A549 (cell line): Measurements from ENCODE around the gene STK17A. TPM values are rescaled to one million over a fixed set of nuclear protein-coding genes. Genes with fewer than 3 reads are reported as not detected.

Experiments
- ATAC-seq, 2 experiments: fragments of 200-7000 bp in 1 of 2; fragments of >200 bp in 1 of 2; cut with Nextera tagmentation in 1 of 2; cut with Tn5 transposase in 1 of 2; 3 replicates each; pipeline versions ENCODE4 v1.8.0 to v1.9.1; 2018 to 2020; ENCODE audit warnings: mild to moderate bottlenecking in 1 of 2, moderate library complexity in 1 of 2
- CTCF ChIA-PET: fragments of 300-600 bp; sonication (Branson Sonifier 250); formaldehyde crosslinking; extraction: SDS; loops from one replicate; lab custom pipeline; 2021; ENCODE audit warnings: antibody characterized with exemption, inconsistent platforms; lab: Yijun Ruan, JAX
- POLR2A ChIA-PET: fragments of 350-600 bp; formaldehyde crosslinking; extraction: SDS; loops from one replicate; lab custom pipeline; 2021; ENCODE audit warnings: antibody characterized with exemption, inconsistent platforms; lab: Yijun Ruan, JAX
- DNase-seq, 2 experiments: peaks; one replicate each; pipeline versions ENCODE4 v3.0.0 to v3.0.0-alpha.2; 2011 to 2016; ENCODE audit warnings: low read depth in 1 of 2, low spot score in 1 of 2
- FAIRE-seq: peaks from 2 replicates; lab custom pipeline; 2011; peaks lifted over from hg19 to GRCh38; lab: Jason Lieb, UNC
- H3K27ac ChIP-seq, 2 experiments: fragments of >200 bp; sonication (Bioruptor Twin); formaldehyde crosslinking; 3 replicates each; pipeline ENCODE4 v1.5.1; 2016 to 2017
- H3K4me1 ChIP-seq: fragments of >200 bp; sonication (Bioruptor Twin); formaldehyde crosslinking; 3 replicates; pipeline ENCODE4 v1.6.1; 2016
- H3K4me2 ChIP-seq: fragments of >200 bp; sonication (Bioruptor Twin); formaldehyde crosslinking; 3 replicates; pipeline ENCODE4 v1.6.1; 2016
- H3K4me3 ChIP-seq: fragments of >200 bp; sonication (Bioruptor Twin); formaldehyde crosslinking; 3 replicates; pipeline ENCODE4 v1.5.1; 2016
- H3K9me3 ChIP-seq: fragments of >200 bp; sonication (Bioruptor Twin); formaldehyde crosslinking; 3 replicates; pipeline ENCODE4 v1.6.1; 2016
- BHLHE40 ChIP-seq: IDR thresholded peaks from 2 replicates; pipeline ENCODE4 v1.6.1; 2012; ENCODE audit warnings: low read depth, low read length, inconsistent platforms
- CBX8 ChIP-seq: fragments of 200-600 bp; sonication (generic); IDR thresholded peaks from 2 replicates; pipeline ENCODE4 v1.6.1; 2016
- CHD2 ChIP-seq: fragments of 150-350 bp; IDR thresholded peaks from 2 replicates; pipeline ENCODE4 v1.6.1; 2014; ENCODE audit warnings: low read length; ENCODE audit not compliant: partially characterized antibody
- FOSB ChIP-seq: fragments of 250-450 bp; sonication (Bioruptor Pico); IDR thresholded peaks from 2 replicates; pipeline ENCODE4 v1.5.0; 2020; ENCODE audit warnings: mild to moderate bottlenecking, moderate library complexity
- FOSL2 ChIP-seq, 2 experiments: fragments of 450-650 bp in 1 of 2; fragments of >200 bp in 1 of 2; sonication (Bioruptor Twin) in 1 of 2; formaldehyde crosslinking; IDR thresholded peaks; 2 replicates each; pipeline versions ENCODE4 v1.5.0 to v1.6.1; 2016 to 2020; ENCODE audit warnings: mild to moderate bottlenecking in 1 of 2, moderate library complexity in 1 of 2
- FOXS1 ChIP-seq: fragments of 250-450 bp; sonication (Bioruptor Pico); IDR thresholded peaks from 2 replicates; pipeline ENCODE4 v1.5.0; 2020; ENCODE audit warnings: mild to moderate bottlenecking, moderate library complexity
- HDAC2 ChIP-seq: fragments of 200-600 bp; sonication (generic); IDR thresholded peaks from 2 replicates; pipeline ENCODE4 v1.6.1; 2016
- HEYL ChIP-seq: fragments of 250-450 bp; sonication (Bioruptor Pico); IDR thresholded peaks from 2 replicates; pipeline ENCODE4 v1.8.0; 2021; ENCODE audit warnings: mild to moderate bottlenecking, moderate library complexity
- HOXA7 ChIP-seq: fragments of 250-450 bp; sonication (Bioruptor Pico); IDR thresholded peaks from 2 replicates; pipeline ENCODE4 v1.5.0; 2020; ENCODE audit warnings: mild to moderate bottlenecking, moderate library complexity
- HOXB13 ChIP-seq: fragments of 250-450 bp; sonication (Bioruptor Pico); IDR thresholded peaks from 2 replicates; pipeline ENCODE4 v1.5.0; 2020; ENCODE audit warnings: low read depth, mild to moderate bottlenecking, moderate library complexity
- HOXB5 ChIP-seq: fragments of 250-450 bp; sonication (Bioruptor Pico); IDR thresholded peaks from 2 replicates; pipeline ENCODE4 v1.5.0; 2020; ENCODE audit warnings: mild to moderate bottlenecking, moderate library complexity
- JUN ChIP-seq, 2 experiments: fragments of >200 bp; sonication (Bioruptor Twin); formaldehyde crosslinking; IDR thresholded peaks; 2 replicates in 1 of 2; 3 replicates in 1 of 2; pipeline ENCODE4 v1.6.1; 2016 to 2017
- KDM1A ChIP-seq: fragments of 200-600 bp; sonication (generic); IDR thresholded peaks from 2 replicates; pipeline ENCODE4 v1.6.1; 2016; ENCODE audit warnings: low read depth, mild to moderate bottlenecking
- KDM5A ChIP-seq: fragments of 200-600 bp; sonication (generic); IDR thresholded peaks from 2 replicates; pipeline ENCODE4 v1.6.1; 2016; ENCODE audit warnings: antibody characterized with exemption, mild to moderate bottlenecking
- MAX ChIP-seq: IDR thresholded peaks from 2 replicates; pipeline ENCODE4 v1.6.1; 2012
- NR3C1 ChIP-seq: fragments of >200 bp; sonication (Bioruptor Twin); formaldehyde crosslinking; IDR thresholded peaks from 3 replicates; pipeline ENCODE4 v1.6.1; 2017
- PHF8 ChIP-seq: fragments of 200-600 bp; sonication (generic); IDR thresholded peaks from 2 replicates; pipeline ENCODE4 v1.6.1; 2016; ENCODE audit warnings: low read depth, mild to moderate bottlenecking, antibody characterized with exemption, moderate library complexity, borderline replicate concordance
- POLR2A ChIP-seq: IDR thresholded peaks from 2 replicates; pipeline ENCODE4 v1.6.1; 2012; ENCODE audit warnings: mild to moderate bottlenecking, low read length
- POLR2AphosphoS2 ChIP-seq: conservative IDR thresholded peaks from 2 replicates; pipeline ENCODE4 v1.6.1; 2012; ENCODE audit warnings: low read length, improper control_type of control experiment, inconsistent platforms
- RAD21 ChIP-seq, 2 experiments: fragments of >200 bp in 1 of 2; sonication (Bioruptor Twin) in 1 of 2; formaldehyde crosslinking in 1 of 2; IDR thresholded peaks in 1 of 2; conservative IDR thresholded peaks in 1 of 2; 2 replicates in 1 of 2; 3 replicates in 1 of 2; pipeline ENCODE4 v1.6.1; 2012 to 2018; ENCODE audit warnings: inconsistent platforms in 1 of 2
- RARB ChIP-seq: fragments of 250-450 bp; sonication (Bioruptor Pico); IDR thresholded peaks from 2 replicates; pipeline ENCODE4 v1.8.0; 2021; ENCODE audit warnings: mild to moderate bottlenecking, moderate library complexity
- REST ChIP-seq: fragments of 200-600 bp; sonication (generic); IDR thresholded peaks from 2 replicates; pipeline ENCODE4 v1.6.1; 2016; ENCODE audit warnings: antibody characterized with exemption, mild to moderate bottlenecking, moderate library complexity
- RFX5 ChIP-seq: fragments of 450-650 bp; IDR thresholded peaks from 2 replicates; pipeline ENCODE4 v1.7.1; 2014; ENCODE audit warnings: antibody characterized with exemption, mild to moderate bottlenecking, moderate library complexity
- RNF2 ChIP-seq: fragments of 200-600 bp; sonication (generic); IDR thresholded peaks from 2 replicates; pipeline ENCODE4 v1.6.1; 2016; ENCODE audit warnings: low read depth, mild to moderate bottlenecking, antibody characterized with exemption, moderate library complexity, borderline replicate concordance
- SMC3 ChIP-seq: fragments of >200 bp; sonication (Bioruptor Twin); formaldehyde crosslinking; IDR thresholded peaks from 3 replicates; pipeline ENCODE4 v1.6.1; 2018; ENCODE audit warnings: inconsistent platforms
- SREBF2 ChIP-seq: fragments of 450-650 bp; IDR thresholded peaks from 2 replicates; pipeline ENCODE4 v1.6.1; 2014; ENCODE audit warnings: mild to moderate bottlenecking, moderate library complexity
- TFCP2L1 ChIP-seq: fragments of 250-450 bp; sonication (Bioruptor Pico); IDR thresholded peaks from 2 replicates; pipeline ENCODE4 v1.5.0; 2021; ENCODE audit warnings: mild to moderate bottlenecking
- ZSCAN20 ChIP-seq: fragments of 250-450 bp; sonication (Bioruptor Pico); IDR thresholded peaks from 2 replicates; pipeline ENCODE4 v1.8.0; 2022; ENCODE audit warnings: mild to moderate bottlenecking, moderate library complexity
- WGBS: methylation state at CpG from one replicate; pipeline ENCODE4 v1.1.6; 2017; ENCODE audit errors: missing lambda C conversion rate; 5-methylcytosine and 5-hydroxymethylcytosine counted together
- polyA plus RNA-seq, 4 experiments: library from polyadenylated mRNA; depleted of rRNA in 3 of 4; stranded (reverse); fragments of >200 nt; fragmentation: RNase III in 1 of 4; extraction: RNeasy Plus Mini Kit Qiagen cat#74134 plus additional on column Dnase treatment in 1 of 4; gene quantifications; 2 replicates in 3 of 4; 3 replicates in 1 of 4; pipeline ENCODE4 v1.2.3, GENCODE V29; 2011 to 2017
- TF ChIP-seq, protein P1 (sequence below): IDR thresholded peaks from 2 replicates; pipeline ENCODE4 v1.6.1; 2012
- TF ChIP-seq, protein P2 (sequence below): fragments of 450-650 bp; IDR thresholded peaks from 2 replicates; pipeline ENCODE4 v1.6.1; 2014; ENCODE audit warnings: antibody characterized with exemption

The STK17A gene
- polyA plus RNA-seq, 2 of the 4 experiments (the other 2 are of a cell fraction), result 27.3 to 47.5 TPM

- 82% methylated on average over 4 of the region's 4 CpGs for WGBS
- no peak overlapping the region for H3K27ac ChIP-seq
- no peak overlapping the region for H3K4me3 ChIP-seq
- no peak overlapping the region for H3K4me2 ChIP-seq
- no peaks in the 10 kb centered on the region for H3K4me1 ChIP-seq
- TF ChIP-seq BHLHE40 (no peak), RNF2 (no peak), SMC3 (no peak), SREBF2 (no peak), HOXA7 (CRISPR knock-in tag) (no peak), HOXB5 (no peak), CBX8 (no peak), NR3C1 (no peak), KDM5A (no peak), POLR2AphosphoS2 (no peak), PHF8 (no peak), TFCP2L1 (CRISPR knock-in tag) (no peak), CHD2 (no peak), RAD21 (conservative IDR thresholded peaks at IDR 0.05 in 1 of 2, IDR thresholded peaks at IDR 0.05 in 1 of 2) (no peak), MAX (no peak), FOSL2 (IDR thresholded peaks at IDR 0.05) (no peak), FOSL2 (CRISPR knock-in tag; IDR thresholded peaks at IDR 0.05) (no peak), HOXB13 (CRISPR knock-in tag) (no peak), POLR2A (no peak)
- TF ChIP-seq, protein P1, sequence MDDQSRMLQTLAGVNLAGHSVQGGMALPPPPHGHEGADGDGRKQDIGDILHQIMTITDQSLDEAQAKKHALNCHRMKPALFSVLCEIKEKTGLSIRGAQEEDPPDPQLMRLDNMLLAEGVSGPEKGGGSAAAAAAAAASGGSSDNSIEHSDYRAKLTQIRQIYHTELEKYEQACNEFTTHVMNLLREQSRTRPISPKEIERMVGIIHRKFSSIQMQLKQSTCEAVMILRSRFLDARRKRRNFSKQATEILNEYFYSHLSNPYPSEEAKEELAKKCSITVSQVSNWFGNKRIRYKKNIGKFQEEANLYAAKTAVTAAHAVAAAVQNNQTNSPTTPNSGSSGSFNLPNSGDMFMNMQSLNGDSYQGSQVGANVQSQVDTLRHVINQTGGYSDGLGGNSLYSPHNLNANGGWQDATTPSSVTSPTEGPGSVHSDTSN, result no peak
- TF ChIP-seq, protein P2, sequence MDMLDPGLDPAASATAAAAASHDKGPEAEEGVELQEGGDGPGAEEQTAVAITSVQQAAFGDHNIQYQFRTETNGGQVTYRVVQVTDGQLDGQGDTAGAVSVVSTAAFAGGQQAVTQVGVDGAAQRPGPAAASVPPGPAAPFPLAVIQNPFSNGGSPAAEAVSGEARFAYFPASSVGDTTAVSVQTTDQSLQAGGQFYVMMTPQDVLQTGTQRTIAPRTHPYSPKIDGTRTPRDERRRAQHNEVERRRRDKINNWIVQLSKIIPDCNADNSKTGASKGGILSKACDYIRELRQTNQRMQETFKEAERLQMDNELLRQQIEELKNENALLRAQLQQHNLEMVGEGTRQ, result no peak
- no peaks in the 10 kb centered on the region for H3K9me3 ChIP-seq
- POLR2A ChIA-PET, result no interaction called here
- CTCF ChIA-PET, result interaction anchor here (0.6 to 1.5 kb wide), 4 partner anchors 99 to 419 kb away, joined by 3 to 4 read pairs (median 3); no protein-coding TSS in a partner anchor
- ATAC-seq (no peak), FAIRE-seq (no peak), DNase-seq (no peak)
Observed at GRCh38 chr7:43538404-43538771, 44.5 kb upstream of the STK17A start.

DNA sequence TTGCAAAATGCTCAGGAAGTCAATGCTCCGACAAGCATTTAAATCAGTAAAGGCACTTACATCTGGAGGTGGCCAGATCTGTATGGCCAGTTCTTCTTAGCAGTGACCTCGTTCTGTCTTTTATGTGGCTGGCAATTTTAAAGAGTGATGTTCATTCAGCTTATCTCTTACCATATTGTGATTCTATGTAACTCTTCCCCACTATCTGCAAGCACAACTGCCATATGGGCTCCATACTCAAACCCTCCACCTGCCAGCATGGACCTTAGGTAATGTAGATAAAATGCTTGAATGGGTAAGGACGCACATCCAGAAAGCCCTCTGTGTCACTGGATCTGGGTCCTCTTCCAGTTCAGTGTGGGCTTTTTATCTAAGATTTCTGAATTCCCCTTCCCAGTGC lies 42.4 kb upstream of the STK17A start:
- H3K9me3 ChIP-seq, result no peaks in the 10 kb centered on the region
- FAIRE-seq, result no peak
- no peaks in the 10 kb centered on the region for H3K4me1 ChIP-seq
- no peak for DNase-seq
- CTCF ChIA-PET, result no interaction called here
- POLR2A ChIA-PET, result no interaction called here
- TF ChIP-seq SMC3, result no peak
- no peak for TF ChIP-seq HOXB5
- no peak for TF ChIP-seq HDAC2
- TF ChIP-seq KDM1A, result no peak
- no peak for TF ChIP-seq HEYL (CRISPR knock-in tag)
- TF ChIP-seq KDM5A, result no peak
- TF ChIP-seq MAX, result no peak
- no peak for TF ChIP-seq RFX5
- no peak for TF ChIP-seq HOXA7 (CRISPR knock-in tag)
- TF ChIP-seq FOXS1, result no peak
- TF ChIP-seq FOSB (CRISPR knock-in tag), result no peak
- no peak for TF ChIP-seq ZSCAN20 (CRISPR knock-in tag)
- no peak for TF ChIP-seq SREBF2
- TF ChIP-seq CBX8, result no peak
- no peak for TF ChIP-seq REST
- TF ChIP-seq RARB, result no peak
- no peak for TF ChIP-seq JUN (IDR thresholded peaks at IDR 0.05)
- no peak for ATAC-seq
- H3K4me2 ChIP-seq, result no peak overlapping the region
- 81% methylated on average over 3 of the region's 3 CpGs for WGBS
- no peak overlapping the region for H3K4me3 ChIP-seq
- no peak overlapping the region for H3K27ac ChIP-seq
